GM21825 (cell line): ENCODE measurements around the gene TPP1.

ENCODE experiments used
- ATAC-seq: cut with Tn5 transposase; IDR thresholded peaks from one replicate; pipeline ENCODE4 v1.9.1; 2021; ENCODE audit warnings: mild to moderate bottlenecking, moderate library complexity; ENCODE audit not compliant: unreplicated experiment

Gene TPP1

GRCh38 chr11:6619004-6619745 lies at the start of gene TPP1:
Gene TPP1, minus strand, starts transcription at chr11:6619422. Its CDS starts 22 bp downstream, at chr11:6619400.
- ATAC-seq, result peak; percentile 98

DNA sequence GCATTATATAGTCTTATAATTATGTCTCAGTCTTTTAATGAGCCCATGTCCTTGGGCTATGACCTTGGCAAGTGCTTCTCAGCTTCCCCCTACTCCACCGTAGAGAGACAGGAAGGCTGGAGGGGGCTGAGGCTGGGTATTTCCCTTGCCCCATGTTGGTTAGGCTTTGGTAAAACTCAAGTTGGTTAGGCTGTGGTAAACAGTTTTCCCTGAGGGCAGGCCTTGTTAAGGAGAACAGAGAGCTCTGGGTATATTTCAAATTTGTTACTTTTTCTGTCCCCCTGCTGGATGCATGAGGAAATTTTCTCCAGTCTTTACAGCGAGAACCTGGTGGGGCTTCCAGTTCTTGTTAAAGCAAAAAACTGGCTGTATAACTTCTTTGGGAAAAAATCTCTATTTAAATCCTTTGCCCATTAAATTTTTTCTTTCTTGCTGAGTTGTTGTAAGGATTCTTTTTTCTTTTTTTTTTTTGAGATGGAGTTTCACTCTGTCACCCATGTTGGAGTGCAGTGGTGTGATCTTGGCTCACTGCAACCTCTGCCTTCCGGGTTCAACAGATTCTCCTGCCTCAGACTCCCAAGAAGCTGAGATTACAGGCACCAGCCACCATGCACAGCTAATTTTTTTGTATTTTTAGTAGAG lies 48.6 kb upstream of the TPP1 start:
- peak; percentile 72 for ATAC-seq

DNA sequence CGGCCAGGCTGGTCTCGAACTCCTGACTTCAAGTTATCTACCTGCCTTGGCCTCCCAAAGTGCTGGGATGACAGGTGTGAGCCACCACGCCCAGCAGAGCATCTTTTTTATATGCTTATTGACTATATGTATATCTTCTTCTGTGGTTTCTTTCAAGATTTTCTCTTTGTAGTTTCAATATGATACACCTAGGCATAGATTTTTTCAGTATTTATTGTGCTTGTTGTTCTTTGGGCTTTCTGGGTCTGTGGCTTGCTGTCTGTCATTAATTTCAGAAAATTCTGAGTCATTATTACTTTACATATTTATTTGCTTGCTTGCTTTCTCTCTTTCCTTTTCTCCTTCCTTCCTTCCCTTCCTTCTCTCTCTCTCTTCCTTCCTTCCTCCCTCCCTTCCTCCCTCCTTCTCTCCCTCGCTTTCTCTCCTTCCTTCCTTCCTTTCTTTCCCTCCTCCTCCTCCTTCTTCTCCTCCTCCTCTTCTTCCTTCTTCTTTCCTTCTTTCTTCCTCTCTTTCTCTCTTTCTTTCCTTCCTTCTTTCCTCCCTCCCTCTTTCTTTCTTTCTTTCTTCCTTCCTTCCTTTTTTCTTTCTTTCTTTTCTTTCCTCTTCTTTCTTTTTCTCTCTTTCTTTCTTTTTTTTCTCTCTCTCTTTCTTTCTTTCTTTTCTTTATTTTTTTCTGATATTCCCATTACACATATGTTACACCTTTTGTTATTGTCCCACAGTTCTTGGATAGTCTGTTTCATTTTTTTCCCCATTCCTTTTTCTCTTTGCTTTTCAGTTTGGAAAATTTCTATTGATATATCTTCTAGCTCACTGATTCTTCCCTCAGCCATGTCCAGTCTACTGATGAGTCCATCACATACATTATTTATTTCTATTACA lies 47.3 kb upstream of the TPP1 start:
- ATAC-seq, result no peak

DNA sequence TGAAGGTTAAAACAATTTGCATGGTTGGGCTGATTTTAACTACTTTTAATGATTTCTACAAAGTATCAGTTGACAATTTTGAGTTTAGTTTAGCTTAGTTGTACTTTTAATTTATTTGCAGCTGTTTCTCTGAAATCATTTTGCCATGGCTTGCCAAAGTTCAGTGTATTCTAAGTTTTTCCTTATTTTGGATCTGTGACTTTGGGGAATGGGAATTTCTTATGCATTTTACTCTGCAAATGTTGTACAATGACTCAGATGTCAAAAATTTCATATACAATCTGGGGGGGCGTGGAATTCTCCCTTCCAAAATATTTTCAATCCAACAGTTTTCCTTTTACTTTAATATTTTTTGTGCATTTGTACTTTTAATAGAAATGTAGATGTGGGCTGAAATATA lies 45.3 kb upstream of the TPP1 start:
- ATAC-seq, result no peak

GRCh38 chr11:6663794-6664469 lies 44.7 kb upstream of the TPP1 start:
- ATAC-seq, result no peak

DNA sequence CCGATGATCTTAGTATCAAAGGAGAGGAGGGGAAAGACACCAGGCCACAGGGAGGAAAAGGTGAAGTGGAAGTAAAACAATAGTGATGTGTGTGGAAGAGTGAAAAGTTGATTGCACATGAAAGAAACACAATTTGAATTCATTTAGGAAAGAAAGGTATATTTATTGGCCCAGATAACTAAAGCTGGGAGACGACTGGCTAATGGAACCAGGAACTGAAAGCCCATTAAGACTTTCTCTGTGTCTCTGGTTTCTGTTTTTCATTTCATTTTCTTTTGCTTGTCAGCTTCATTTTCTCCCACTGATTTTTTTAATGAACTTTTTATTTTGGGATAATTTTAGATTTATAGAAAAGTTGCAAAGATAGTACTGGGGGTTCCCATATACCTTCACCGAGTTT lies 41.5 kb upstream of the TPP1 start:
- no peak for ATAC-seq

- ATAC-seq, result no peak
Measured at GRCh38 chr11:6658647-6659046, 39.4 kb upstream of the TPP1 start.

GRCh38 chr11:6657346-6657745 lies 38.1 kb upstream of the TPP1 start:
- no peak for ATAC-seq

GRCh38 chr11:6656936-6657335 lies 37.7 kb upstream of the TPP1 start:
- no peak for ATAC-seq

- no peak for ATAC-seq
Measured at GRCh38 chr11:6656584-6656915, 37.3 kb upstream of the TPP1 start.

- no peak for ATAC-seq
Measured at GRCh38 chr11:6655790-6656583, 36.8 kb upstream of the TPP1 start, which contains the start of gene DCHS1. Gene DCHS1, minus strand, starts transcription at chr11:6655809. Its CDS starts 14,196 bp downstream, at chr11:6641613.

DNA sequence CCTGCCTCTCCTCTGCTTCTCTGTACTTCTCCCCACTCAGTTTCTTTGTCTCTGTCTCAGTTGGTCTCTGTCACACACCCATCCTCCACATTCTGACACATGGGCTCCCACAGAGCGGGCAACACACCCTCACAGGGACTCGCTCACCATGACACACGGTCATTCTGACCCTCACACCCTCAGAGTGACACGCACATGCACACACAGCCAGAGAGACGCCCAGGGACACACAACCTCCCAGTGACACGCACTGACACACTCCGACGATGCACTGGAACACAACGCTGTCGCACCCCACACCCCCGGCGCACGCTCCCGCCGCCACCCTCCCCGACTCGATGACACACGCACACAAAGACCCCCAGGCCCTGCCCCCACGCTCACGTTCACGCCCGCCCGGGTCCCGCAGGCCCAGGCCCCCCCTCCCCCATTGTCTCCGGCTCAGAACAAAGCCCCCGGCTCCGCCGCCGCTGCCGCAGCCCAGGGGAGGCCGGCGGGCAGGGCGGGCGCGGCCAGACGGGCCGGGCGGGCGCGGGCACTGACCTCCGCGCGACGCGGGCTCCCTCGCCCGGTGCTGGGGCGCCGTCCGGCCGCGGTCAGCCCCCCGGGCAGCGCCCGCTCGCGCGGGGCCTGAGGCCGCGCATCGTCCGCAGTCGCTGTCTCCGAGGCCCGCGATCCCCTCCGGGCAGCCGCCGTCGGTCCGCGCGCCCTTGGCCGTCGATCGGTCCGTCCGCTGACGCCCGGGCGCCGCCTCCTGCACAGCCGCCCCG lies 36.0 kb upstream of the TPP1 start:
- no peak for ATAC-seq

DNA sequence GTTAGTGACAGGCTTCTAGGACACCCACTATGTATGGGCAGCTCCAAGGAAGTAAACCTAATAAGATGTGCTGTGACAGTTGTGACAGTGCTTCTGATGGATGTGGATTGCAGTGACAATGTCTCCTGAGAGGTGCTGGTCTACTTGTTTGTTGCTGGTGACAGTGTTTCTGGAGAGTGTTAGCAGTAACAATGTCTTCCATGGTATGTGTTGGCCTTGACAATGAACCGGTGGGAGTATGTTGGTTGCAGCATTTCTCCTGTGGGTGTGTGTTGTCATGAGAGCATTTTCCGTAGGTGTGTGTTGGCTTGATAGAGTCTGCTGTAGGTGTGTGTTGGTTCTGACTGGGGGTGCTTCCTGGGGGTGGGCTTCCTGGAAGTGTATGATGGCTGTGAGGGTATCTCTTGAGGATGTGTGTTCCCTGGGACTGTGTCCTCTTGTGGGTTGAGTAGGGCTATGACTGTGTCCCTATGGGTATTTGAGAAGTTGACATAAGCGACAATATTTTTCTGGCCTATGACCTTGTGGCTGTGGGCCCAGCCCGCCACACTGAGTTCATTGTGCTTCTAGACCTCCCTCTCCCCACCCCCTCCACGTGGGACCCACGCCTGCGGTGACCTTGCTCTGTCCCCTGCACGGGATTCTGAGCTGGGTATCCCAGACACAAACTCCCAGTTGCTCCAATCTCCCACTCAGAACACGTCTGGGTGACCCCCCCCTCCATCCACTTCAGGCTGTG lies 35.2 kb upstream of the TPP1 start:
- ATAC-seq, result no peak

DNA sequence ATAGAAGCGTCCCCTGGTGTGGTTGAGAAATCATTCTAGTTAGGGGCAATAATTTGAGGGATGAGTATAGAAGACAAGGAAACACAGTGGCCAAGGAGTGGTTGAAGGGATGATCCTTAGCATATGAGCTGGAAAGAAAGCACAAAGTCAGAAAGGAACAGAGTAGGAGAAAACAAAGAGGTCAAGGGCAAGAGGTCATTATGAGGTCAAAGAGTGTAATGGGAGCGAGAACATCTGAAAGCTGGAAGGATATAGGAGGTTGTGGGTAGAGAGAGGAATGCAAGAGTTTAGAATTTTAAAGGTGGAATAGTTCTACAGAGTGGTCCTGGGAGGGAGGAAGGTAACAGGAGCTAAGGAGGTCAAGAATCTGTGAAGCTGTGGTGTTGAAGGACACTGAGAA lies 34.4 kb upstream of the TPP1 start:
- ATAC-seq, result no peak

DNA sequence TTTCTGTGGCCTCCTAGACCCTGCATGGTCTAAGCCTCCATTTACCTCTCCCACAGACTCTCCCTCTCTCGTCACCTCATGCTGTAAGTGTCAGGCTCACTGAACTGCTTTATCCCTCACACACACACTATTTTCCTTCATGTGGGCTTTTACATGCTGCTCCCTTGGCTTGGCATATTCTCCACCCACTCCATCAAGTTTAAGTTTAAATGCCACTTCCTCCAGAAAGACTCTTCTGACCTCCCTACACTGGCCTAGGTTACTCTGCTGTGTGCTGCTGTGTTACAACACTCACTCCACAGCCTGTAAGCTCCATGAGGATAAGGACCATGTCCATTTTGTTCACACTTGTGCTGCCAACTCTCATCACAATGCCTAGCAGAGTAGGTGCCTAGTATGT lies 33.9 kb upstream of the TPP1 start:
- no peak for ATAC-seq

- ATAC-seq, result no peak
Measured at GRCh38 chr11:6652182-6652581, 33.0 kb upstream of the TPP1 start.

GRCh38 chr11:6650980-6651379 lies 31.8 kb upstream of the TPP1 start:
- no peak for ATAC-seq

DNA sequence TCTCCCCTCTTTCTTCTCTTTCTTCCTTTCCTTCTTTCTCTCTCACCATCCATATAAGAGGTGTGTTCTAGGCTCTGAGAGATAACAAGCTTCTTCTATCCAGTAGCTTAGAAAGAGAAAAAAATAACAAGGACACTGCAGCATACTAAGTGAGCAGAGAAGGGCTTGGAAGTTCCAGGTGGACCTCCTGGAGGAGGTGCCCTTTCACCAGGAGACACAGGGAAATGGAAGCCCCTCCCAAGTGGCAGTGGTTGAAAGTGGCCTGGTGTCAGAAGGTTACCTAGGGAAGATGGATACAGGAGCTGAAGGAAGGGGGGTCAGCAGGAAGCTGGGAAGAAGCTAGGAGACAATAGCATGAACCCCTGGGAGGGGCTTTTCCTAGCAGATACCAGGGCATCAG lies 30.9 kb upstream of the TPP1 start:
- ATAC-seq, result no peak

DNA sequence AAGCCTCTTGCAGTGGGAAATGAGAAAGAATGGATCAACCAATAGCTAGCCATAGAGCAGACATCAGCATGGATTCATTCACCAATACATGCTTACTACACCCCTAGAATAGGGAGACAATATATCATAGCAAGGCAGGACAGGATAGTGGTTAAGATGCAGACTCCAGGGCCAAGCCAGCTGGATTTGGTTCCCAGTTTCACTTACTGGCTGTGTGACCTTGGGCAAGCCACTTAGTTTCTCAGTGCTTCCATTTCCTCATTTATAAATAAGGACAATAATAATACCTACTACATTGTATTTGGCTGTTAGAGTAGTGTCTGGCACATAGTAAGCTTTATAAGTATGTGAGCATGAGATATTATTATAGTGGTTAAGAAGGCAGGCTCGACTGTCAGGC lies 29.3 kb upstream of the TPP1 start:
- ATAC-seq, result no peak
